CD4-positive, alpha-beta T cell treated with Interleukin-6 for 4 hours (primary cell): ENCODE measurements around the gene GRK1.
A peak's percentile ranks its signal among the peaks of the same experiment; 100 is the strongest.

Source experiments
- DNase-seq: peaks from one replicate; pipeline ENCODE4 v3.0.0-alpha.2; 2020; ENCODE audit warnings: mixed read lengths

The GRK1 gene

DNA sequence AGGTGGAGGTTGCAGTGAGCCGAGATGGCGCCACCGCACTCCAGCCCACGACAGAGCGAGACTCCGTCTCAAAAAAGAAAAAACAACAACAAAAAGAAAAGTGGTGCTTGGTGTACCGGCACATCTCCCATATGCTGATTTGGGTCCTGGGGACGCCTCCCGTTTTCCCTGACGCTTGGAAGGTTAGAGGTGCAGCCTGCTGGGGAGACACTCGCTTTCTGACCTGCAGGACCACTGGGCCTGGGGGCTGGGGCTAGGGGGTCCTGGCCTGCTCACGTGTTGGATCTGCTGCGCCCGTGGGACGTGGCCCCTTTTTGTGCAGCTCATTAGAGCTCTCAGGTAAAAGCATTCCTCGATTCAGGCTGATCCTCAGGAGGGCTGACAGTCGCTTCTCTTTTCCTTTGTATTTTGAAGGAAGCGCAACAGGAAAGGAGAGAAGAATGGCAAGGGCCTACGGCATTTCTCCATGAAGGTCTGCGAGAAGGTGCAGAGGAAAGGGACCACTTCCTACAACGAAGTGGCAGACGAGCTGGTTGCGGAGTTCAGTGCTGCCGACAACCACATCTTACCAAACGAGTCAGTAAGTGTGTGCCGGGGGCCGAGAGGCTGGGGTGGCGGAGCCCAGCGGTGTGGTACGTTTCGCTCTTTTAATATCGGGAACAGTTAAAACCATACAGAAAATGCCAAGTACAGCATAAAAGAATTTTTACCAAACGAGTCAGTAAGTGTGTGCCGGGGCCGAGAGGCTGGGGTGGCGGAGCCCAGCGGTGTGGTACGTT lies 34.1 kb upstream of the GRK1 start:
- no peak for DNase-seq

DNA sequence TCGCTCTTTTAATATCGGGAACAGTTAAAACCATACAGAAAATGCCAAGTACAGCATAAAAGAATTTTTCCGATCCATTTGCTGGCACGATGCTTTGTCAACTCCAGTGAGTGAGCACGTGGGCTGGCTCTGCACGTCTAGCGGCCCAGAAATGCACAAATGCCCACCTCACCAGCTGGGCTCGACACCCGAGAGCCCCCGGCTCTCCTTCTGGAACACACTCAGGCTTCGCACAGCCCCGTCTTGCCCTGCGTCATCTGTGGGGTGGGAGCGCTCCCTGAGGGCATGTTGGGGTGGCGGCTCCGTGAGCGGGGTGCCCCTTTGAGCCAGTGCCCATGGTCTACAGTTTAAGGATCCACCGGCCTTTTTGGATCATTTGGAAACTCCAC lies 33.5 kb upstream of the GRK1 start:
- no peak for DNase-seq

DNA sequence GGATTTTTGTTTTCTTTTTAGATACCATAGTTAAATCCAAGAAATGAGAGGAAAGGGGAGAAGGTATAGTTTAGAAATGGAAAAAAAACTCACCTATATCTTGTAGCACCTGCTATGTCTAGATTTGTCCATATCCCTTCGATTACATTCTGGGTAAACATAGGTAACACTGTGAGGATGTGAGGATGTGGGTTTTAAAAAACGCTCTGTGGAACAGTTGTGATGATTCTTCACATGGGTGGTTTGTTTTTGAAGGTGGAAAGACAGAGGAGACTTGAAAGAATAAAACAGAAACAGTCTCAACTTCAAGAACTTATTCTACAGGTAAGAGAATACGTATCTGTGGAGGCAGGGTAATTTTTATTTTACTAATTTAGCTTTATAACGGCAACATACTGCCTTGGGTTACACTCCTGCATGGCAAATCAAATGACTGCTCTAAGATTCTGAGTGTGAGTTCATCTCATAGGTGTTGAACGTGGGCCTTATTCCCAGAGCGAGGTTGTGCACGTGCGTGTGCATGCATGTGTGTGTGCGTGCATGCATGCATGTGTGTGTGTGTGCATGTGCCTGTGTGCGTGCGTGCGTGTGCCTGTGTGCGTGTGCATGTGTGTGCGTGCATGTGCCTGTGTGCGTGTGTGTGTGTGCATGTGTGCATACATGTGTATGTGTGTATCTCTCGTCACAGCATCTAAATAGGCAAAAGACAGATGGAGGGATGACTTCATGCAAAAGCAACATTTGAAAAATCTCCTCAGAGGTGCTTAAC lies 32.6 kb upstream of the GRK1 start:
- DNase-seq: no peak

DNA sequence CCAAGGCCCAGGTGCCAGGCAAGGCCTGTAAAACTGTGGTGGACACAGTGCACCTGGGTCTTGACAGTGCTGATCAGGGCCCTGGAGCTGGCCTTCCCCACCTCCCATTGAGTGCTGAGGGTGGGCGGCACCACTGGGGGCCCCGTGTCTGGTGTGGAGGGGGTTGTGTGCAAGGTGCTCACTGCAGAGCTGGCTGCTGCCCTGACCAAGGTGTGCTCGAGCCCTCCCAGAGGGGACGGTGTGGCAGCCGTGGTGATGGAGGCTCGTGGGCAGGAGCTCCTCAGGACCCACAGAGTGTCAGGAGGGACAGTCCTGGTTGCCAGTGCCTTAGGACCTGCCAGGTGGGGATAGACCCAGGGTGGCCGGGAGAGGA lies 32.0 kb upstream of the GRK1 start:
- no peak for DNase-seq

DNA sequence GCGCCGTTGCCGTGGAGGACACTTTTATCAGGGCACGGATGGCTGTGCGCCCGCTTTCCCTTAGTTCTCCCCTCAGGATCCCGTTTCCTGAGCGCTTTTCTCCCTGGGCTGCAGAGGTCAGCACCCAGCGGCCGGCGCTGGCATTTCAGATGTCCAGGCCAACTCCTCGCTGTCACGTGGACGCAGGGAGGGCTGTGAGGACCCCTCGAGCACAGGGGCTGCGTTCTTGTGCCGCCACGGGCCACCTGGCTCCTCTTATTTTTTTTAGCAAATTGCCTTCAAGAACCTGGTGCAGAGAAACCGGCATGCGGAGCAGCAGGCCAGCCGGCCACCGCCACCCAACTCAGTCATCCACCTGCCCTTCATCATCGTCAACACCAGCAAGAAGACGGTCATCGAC lies 31.3 kb upstream of the GRK1 start:
- DNase-seq: no peak

DNA sequence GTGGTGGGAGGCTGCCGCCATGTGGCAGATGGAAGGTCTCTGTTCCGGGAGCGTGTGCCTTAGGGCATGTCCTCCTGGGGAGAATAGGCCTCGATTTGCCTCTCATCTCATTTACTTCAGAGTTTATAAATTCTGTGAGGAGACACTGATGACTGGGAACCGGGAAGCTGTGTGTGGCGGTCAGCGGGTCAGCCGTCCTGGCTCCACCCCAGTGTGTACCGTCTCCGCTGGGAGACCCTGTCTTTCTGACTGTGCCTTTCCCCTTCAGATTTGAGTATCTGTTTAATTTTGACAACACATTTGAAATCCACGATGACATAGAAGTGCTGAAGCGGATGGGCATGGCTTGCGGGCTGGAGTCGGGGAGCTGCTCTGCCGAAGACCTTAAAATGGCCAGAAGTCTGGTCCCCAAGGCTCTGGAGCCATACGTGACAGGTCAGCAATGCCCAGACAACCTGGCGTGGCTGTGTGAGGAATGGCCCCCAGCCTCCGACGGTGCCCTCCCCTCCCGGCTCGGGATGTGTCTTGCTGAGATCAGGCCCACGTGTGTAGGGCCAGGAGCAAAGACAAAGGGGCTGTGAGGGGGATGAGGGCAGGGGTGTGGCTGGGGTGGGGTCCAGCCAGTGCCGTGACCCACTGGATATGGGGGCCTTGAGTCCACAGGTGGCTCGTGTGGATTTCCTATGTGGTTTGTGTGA lies 30.6 kb upstream of the GRK1 start:
- no peak for DNase-seq

DNA sequence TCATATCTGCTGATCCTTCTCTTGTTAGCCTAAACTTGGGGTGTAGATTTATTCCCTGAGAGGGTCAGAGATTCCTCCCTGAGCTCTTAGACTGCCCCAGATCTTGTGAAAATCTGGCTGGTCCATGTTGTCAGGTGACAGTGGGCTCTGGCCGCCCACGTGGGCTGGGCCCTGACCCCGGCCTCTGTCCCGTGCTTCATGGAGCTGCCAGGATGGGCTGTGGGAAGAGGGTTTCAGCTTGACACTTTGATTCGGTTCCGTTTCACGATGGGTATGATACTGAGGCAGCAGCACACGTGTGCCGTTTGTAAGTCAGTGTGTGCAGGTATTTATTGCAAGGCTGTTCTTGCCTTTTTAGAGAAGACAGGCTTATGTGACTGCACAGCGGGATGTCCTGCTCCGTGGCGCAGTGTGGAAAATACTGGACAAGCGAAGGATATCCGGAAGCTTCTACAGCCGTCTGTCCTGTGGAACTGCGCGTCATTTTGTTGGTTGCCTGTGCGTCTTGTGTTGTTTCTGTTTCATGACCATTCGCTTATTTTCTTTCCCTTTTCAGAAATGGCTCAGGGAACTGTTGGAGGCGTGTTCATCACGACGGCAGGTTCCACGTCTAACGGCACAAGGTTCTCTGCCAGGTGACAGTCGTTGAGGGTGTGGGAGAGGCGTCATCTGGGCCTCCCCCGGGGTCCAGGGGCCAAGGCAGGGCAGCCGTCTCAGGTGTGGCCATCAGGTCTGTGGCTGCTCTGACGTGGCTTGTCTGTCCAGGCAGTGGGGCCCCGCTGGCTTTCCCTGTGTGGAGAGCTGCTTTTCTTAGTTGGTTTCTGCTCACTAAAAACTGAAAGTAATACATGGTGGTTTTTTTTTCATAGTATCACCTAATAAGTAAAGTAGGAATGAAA lies 29.5 kb upstream of the GRK1 start:
- no peak for DNase-seq

DNA sequence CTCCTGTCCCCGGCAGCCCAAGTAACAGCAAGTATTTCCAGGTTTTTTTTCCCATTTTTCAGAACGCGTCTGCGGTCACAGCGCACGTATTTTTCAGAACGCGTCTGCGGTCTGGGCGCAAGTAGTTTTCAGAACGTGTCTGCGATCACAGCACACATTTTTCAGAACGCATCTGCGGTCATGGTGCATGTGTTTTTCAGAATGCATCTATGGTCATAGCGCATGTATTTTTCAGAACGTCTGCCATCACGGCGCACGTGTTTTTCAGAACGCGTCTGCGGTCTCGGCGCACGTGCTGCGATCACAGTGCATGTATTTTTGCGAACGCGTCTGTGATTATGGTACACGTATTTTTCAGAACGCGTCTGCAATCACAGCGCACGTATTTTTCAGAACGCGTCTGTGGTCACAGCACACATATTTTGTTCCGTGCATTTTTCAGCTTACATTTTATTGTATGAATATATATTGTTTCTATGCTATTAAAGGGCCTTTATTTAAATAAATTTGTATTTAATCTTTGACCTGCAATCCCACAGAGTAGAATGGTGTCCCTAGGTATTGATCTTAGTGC lies 28.8 kb upstream of the GRK1 start:
- no peak for DNase-seq

DNA sequence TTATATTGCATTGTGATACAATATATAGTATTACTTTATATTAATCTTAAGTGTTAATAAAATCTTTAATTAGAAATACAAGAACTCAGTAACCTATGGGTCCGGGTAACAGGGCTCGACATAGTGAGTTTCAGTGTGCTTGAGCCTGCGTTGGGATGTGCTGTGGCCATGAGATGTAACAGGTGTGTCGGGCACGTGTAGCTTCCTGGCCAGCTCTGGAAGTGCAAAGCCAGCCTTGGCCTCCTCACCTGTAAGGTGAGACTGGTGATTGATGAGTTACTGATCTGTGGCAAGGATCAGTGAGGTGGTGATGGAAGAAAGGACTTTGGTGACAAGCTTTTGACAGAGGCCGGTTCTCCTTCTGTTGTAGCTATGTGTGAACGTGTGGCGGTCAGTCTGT lies 28.2 kb upstream of the GRK1 start:
- DNase-seq: no peak

DNA sequence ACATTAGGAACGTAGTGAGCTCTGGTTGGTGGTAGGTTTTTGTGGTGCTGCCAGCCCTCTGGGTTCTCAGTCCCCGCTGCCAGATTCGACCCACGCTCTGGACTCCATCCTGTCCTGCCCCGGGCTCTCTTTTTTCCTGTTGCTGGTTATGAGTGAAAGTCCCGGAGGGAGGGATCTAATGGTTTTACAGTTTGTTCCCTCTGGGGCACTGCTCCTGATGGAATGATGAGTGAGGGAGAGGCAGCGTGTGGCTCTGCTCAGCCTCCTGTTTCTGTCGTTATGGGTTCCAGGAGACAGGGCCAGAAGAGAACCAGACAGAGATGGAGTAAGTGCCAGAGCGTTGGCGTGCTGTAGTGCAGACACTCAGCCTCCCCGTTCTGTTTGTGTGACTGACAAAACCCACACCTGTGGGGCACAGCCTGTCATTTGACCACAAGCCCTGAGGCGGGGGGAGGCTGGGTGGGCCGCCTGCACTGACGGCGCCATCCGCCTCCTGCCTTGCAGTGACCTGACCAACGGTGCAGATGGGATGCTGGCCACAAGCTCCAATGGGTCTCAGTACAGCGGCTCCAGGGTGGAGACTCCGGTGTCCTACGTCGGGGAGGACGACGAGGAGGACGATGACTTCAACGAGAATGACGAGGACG lies 27.3 kb upstream of the GRK1 start:
- DNase-seq: no peak

DNA sequence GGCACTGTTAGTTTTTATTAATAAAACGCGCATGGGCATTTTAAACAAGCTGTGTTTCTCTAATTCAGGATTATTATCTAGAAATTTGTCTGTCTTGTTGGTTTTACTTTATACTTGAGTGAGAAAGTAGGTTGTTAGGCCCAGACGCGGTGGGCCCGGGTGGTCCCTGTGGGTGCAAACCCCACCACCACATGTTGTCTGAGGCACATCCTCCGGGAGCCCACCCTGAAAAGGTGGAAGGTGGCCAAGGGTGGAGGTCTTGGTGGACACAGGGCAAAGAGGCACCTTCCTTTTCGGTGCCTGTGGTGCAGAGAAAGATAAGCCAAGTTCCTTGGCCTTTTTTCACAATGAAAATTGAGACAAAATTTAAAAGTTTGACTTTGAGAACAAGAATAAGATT lies 25.6 kb upstream of the GRK1 start:
- DNase-seq: no peak

DNA sequence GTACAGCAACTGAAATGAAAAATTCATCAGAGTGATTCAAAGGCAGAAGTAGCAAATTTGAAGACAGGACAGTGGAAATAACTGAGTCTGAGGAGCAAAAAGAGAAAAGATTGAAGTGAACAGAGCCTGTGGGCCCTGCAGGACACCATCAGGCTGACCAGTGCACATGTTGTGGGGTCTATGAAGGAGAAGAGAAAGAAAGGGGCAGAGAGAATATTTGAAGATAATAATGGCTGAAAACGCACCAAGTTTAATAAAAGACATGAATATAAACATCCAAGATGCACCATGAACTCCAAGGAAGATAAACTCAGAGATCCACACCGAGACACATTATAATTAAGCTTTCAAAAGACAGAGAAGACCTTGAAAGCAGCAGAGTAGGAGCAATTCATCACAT lies 24.5 kb upstream of the GRK1 start:
- no peak for DNase-seq

DNA sequence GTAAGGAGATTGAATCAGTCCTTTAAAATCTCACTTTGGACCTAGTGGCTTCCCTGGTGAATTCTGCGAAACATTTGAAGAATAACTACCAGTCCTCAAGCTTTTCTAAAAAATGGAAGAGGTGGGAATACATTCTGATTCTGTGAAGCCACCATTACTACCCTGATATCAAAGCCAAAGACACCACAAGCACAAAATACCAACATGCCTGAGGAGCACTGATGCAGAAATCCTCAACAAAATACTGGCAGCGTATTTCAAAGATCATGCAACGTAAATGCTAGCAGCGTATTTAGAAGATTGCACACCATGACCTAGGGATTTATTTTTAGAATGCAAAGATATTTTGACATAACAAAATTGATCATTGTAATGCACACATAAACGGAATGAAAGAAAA lies 23.4 kb upstream of the GRK1 start:
- DNase-seq: no peak

DNA sequence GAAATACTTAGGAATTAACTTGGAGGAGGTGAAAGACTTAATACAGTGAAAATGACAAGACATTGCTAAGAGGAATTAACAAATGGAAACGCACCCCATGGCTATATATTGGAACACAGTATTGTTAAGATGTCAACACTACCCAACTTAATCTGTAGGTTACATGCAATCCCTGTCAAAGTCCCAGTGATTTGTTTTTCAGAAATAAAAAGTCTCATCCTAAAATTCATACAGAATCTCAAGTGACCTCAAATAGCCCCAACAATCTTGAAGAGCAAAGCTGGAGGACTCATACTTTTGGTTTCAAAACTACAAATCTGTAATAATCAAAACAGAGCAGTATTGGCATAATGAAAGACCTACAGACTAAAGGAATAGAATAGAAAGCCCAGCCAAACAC lies 22.2 kb upstream of the GRK1 start:
- no peak for DNase-seq

DNA sequence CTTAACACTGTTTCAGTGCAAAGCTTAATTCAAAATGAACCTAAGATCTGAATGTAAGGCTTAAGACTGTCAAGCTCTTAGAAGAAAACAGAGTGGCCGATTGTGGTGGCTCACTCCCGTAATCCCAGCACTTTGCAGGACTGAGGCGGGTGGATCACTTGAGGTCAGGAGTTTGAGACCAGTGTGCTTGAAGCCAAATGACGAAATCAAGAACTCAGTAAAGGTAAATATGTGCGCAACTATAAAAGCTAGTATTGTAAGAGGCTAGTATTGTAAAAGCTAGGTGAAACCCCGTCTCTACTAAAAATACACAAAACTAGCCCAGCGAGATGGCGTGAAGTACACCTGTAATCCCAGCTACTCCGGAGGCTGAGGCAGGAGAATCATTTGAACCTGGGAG lies 21.7 kb upstream of the GRK1 start:
- DNase-seq: no peak

DNA sequence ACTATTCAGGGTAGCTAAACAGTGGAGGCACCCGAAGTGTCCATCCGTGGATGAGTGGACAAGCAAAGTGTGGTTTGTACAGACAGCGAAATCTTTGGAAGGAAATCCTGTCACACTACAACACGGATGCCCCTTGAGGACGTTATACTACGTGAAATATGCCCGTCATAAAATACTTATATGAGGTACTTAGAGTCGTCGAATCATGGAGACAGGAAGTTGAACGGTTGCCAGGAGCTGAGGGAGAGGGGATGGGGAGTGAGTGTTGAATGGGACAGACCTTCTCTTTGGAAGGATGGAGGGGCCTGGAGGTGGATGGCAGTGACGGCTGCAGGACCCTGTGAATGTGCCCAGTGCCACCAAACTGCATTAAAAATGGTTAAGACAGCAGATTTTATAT lies 20.6 kb upstream of the GRK1 start:
- DNase-seq: peak; percentile 30

DNA sequence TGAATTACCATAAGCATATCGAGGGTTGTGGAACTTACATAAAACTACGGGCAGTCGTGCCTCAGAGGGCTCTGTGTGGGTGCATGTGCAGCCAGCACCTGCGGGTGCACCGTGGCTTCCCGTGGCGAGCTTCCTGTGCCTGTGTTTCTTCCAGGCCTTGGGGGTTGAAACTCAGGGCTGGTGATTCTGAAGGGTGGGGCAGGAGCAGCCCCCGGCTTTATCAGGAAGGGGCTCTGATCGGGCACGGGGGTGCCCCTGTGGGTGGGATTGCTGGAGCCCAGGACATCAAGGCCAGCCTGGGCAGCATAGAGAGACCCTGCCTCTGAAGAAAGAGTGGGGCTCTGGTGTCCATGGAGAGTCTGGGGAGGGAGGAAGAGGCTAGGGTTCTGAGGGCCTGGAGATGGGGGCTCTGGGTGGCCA lies 20.1 kb upstream of the GRK1 start:
- DNase-seq: peak; percentile 39

DNA sequence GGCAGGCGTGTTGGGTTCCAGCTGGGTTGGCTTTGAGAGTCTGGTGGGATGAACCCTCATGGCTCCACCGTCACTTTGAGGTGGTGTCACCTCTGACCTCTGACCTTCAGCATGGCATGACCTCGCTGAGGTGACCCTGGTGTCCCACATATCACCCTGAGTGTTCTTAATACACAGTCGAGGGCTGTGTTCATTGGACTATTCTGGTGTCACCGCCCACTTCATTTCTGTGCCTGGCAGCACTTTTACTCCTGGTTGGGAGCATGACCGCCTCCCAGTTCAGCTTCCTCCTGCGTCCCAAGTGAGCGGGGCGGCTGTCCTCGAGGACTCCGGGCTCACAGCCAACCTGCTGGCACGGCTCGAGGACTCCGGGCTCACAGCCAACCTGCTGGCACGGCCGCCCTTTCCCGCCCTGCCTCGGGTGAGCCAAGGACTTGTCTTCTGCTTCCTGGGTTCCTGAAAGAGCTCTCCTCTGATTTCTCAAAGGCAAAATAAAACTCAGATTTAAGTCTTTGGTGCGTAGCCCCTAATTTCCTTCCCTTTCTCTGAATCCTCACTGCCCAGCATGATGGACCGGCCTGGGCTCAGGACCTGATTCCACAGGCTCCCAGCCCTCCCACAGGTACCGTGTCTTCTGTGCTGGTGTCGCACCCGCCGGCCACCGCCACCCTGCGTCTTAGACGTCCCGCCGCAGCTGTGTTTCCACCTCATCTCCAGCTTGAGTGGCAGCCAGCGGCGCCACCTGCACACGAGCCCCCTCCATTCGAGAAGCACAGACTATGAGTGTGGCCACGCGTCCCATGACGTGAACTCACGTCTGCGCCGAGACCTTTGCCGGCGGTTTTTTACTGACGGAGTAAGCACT lies 19.4 kb upstream of the GRK1 start:
- no peak for DNase-seq

DNA sequence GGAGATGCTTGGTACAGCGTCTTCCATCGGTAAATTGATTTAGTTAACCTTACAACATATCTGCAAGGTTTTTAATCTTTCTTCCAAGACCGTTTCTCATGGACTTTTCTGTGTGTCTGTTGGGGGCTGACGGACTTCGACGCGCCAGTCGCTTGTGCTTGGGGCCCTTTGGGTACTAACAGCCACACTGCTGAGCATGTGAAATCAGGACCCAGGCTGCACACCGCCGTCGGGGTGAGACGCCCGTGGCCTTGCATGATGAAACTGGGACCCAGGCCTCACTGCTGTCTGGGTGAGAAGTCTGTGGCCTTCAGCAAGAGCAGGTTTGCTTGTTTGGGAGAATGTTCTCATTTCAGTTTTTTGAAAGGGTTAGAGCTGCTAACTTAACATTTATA lies 18.8 kb upstream of the GRK1 start:
- no peak for DNase-seq

DNA sequence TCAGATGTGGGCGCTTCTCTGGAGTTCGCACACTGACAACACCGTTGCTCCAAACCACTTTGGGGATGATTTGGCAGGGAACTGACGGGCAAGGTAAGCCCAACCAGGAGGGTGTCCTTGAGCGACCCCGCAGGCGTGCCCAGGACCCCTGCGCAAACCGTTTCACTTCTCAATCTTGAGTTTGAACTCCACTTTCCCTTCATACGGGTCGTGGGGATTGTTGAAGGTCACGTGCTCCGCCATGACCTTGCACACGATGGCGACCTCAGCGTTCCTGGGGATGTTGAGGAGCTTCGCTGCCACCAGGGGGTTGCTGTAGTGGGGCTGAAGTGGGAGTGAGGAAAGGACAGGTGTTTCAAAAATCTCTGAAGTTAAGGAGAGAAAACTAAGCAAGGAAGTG lies 17.8 kb upstream of the GRK1 start:
- DNase-seq: no peak

DNA sequence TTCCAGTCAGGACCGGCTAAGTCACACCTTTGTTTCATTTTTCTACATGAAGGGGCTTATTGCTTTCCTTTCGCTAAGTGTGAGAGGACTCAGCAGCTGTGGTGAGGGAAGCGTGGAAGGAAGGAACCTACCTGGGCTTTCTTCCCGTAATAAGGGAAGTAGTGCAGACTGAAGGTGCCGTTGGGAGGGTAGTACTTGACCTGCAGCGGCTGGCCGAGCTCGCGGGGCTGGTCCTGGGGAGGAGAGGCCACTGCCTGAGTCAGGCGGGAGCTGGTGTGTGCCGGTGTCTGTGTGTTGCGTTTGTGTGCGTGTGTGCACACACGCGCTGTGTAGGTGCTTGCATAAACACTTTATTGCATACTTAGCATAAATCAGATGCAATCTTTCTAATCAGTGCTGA lies 16.7 kb upstream of the GRK1 start:
- no peak for DNase-seq
